HepG2 (cell line): ENCODE measurements around the gene ASAP2. TPM values are rescaled to one million over a fixed set of nuclear protein-coding genes. Genes with fewer than 3 reads are reported as not detected.

Source experiments
- ATAC-seq: fragments of 200-7000 bp; cut with Tn5 transposase; 3 replicates; pipeline ENCODE4 v1.9.1; 2020; ENCODE audit warnings: mild to moderate bottlenecking, moderate library complexity
- BruUV-seq: library from RNA; stranded (reverse); fragments of 400-500 nt; replicated peaks from 2 replicates; lab custom pipeline; 2021; lab: Mats Ljungman, UMichigan
- CTCF ChIA-PET: fragments of 300-600 bp; formaldehyde crosslinking; extraction: SDS; loops from one replicate; lab custom pipeline; 2021; ENCODE audit warnings: low total read pairs, inconsistent platforms, low intra/inter-chr PET ratio; lab: Yijun Ruan, JAX
- POLR2A ChIA-PET: fragments of 350-600 bp; sonication (Branson Sonifier 250); formaldehyde crosslinking; loops from one replicate; lab custom pipeline; 2020; ENCODE audit warnings: antibody characterized with exemption, inconsistent platforms; lab: Yijun Ruan, JAX
- DNase-seq: peaks from one replicate; pipeline ENCODE4 v3.0.0-alpha.2; 2015; ENCODE audit warnings: low spot score
- FAIRE-seq: peaks from 3 replicates; lab custom pipeline; 2011; peaks lifted over from hg19 to GRCh38; lab: Jason Lieb, UNC
- H2AFZ ChIP-seq: one replicate; pipeline ENCODE4 v1.6.1; 2011; ENCODE audit warnings: low read length, inconsistent platforms
- H3K27ac ChIP-seq: fragments of 300-600 bp; 3 replicates; pipeline ENCODE4 v1.8.0; 2011; ENCODE audit warnings: mixed run types, mild to moderate bottlenecking, mixed read lengths, low read length, inconsistent platforms; ENCODE audit not compliant: insufficient read depth; ENCODE audit errors: extremely low read length
- H3K27me3 ChIP-seq, 2 experiments: fragments of 200-600 bp in 1 of 2; 2 replicates in 1 of 2; 3 replicates in 1 of 2; pipeline versions ENCODE4 v1.6.0 to v1.8.0; 2011; ENCODE audit warnings: low read length in 2 of 2, mild to moderate bottlenecking in 2 of 2, moderate library complexity in 2 of 2, inconsistent platforms in 1 of 2; ENCODE audit not compliant: insufficient read depth in 2 of 2, control insufficient read depth in 1 of 2
- H3K36me3 ChIP-seq, 2 experiments: fragments of 200-600 bp in 1 of 2; replicated peaks in 1 of 2; 2 replicates in 1 of 2; 3 replicates in 1 of 2; pipeline versions ENCODE4 v1.5.1 to v1.8.0; 2011; ENCODE audit warnings: low read length in 2 of 2, inconsistent platforms in 1 of 2; ENCODE audit not compliant: insufficient read depth in 2 of 2, control insufficient read depth in 1 of 2
- H3K4me1 ChIP-seq: 2 replicates; pipeline ENCODE4 v1.5.1; 2012; ENCODE audit warnings: low read length, inconsistent platforms; ENCODE audit not compliant: insufficient read depth
- H3K4me2 ChIP-seq: 2 replicates; pipeline ENCODE4 v1.6.0; 2011; ENCODE audit warnings: low read depth, low read length, inconsistent platforms
- H3K4me3 ChIP-seq, 3 experiments: fragments of 200-600 bp in 1 of 3; sonication (generic), shearing (Covaris generic) in 1 of 3; replicated peaks in 1 of 3; 2 replicates each; pipeline ENCODE4 v1.5.1; 2011 to 2016; ENCODE audit warnings: low read length in 3 of 3, inconsistent platforms in 2 of 3, low read depth in 2 of 3, mild to moderate bottlenecking in 2 of 3, control low read depth in 1 of 3, mixed read lengths in 1 of 3; ENCODE audit not compliant: insufficient read depth in 1 of 3
- H3K79me2 ChIP-seq: one replicate; pipeline ENCODE4 v1.6.1; 2011; ENCODE audit warnings: low read length, inconsistent platforms; ENCODE audit not compliant: insufficient read depth
- H3K9ac ChIP-seq: 2 replicates; pipeline ENCODE4 v1.6.0; 2011; ENCODE audit warnings: mild to moderate bottlenecking, low read depth, low read length, inconsistent platforms; ENCODE audit not compliant: insufficient read depth
- H3K9me3 ChIP-seq: 2 replicates; pipeline ENCODE4 v1.5.1; 2012; ENCODE audit warnings: mild to moderate bottlenecking, low read length
- H4K20me1 ChIP-seq: 2 replicates; pipeline ENCODE4 v1.6.0; 2011; ENCODE audit warnings: inconsistent platforms, mild to moderate bottlenecking, low read length, moderate library complexity; ENCODE audit not compliant: insufficient read depth
- ELK4 ChIP-seq: sonication (generic); formaldehyde crosslinking; IDR thresholded peaks from 2 replicates; pipeline ENCODE4 v1.9.0; 2021; ENCODE audit warnings: missing genetic modification reagents, borderline replicate concordance
- GABPA ChIP-seq, 2 experiments: IDR thresholded peaks; 2 replicates each; pipeline ENCODE4 v1.6.1; 2011 to 2016; ENCODE audit warnings: low read depth in 2 of 2, low read length in 1 of 2, missing biosample characterization in 1 of 2, missing genetic modification characterization in 1 of 2
- HOXA7 ChIP-seq: sonication (generic); formaldehyde crosslinking; IDR thresholded peaks from 2 replicates; pipeline ENCODE4 v1.8.1; 2022; ENCODE audit warnings: mild to moderate bottlenecking, missing genetic modification reagents, moderate library complexity
- JDP2 ChIP-seq: sonication (generic); formaldehyde crosslinking; IDR thresholded peaks from 2 replicates; pipeline ENCODE4 v1.8.1; 2022; ENCODE audit warnings: missing genetic modification reagents, borderline replicate concordance
- KAT8 ChIP-seq: IDR thresholded peaks from 2 replicates; pipeline ENCODE4 v1.6.1; 2016; ENCODE audit warnings: missing genetic modification reagents, missing compliant biosample characterization
- LRRFIP1 ChIP-seq: sonication (generic); formaldehyde crosslinking; conservative IDR thresholded peaks from 2 replicates; pipeline ENCODE4 v1.4.0; 2020; ENCODE audit warnings: missing genetic modification reagents
- MAFG ChIP-seq: sonication (generic); formaldehyde crosslinking; IDR thresholded peaks from 2 replicates; pipeline ENCODE4 v1.5.1; 2020; ENCODE audit warnings: mild to moderate bottlenecking, missing genetic modification reagents
- NFE2L2 ChIP-seq: fragments of 150-350 bp; IDR thresholded peaks from 2 replicates; pipeline ENCODE4 v1.6.1; 2014; ENCODE audit warnings: low read length
- SOX6 ChIP-seq, 2 experiments: fragments of 450-650 bp in 1 of 2; sonication (generic) in 1 of 2; formaldehyde crosslinking in 1 of 2; IDR thresholded peaks; 2 replicates each; pipeline versions ENCODE4 v1.4.0 to v1.6.1; 2017 to 2020; ENCODE audit warnings: antibody characterized with exemption in 1 of 2, mild to moderate bottlenecking in 1 of 2, missing genetic modification reagents in 1 of 2
- STAT6 ChIP-seq: sonication (generic); formaldehyde crosslinking; IDR thresholded peaks from 2 replicates; pipeline ENCODE4 v1.4.0; 2020; ENCODE audit warnings: missing genetic modification reagents, mild to moderate bottlenecking, borderline replicate concordance
- ZFX ChIP-seq: sonication (generic); formaldehyde crosslinking; IDR thresholded peaks from 2 replicates; pipeline ENCODE4 v1.4.0; 2020; ENCODE audit warnings: mild to moderate bottlenecking, low read depth, missing genetic modification reagents, moderate library complexity
- ZNF235 ChIP-seq: sonication (generic); formaldehyde crosslinking; IDR thresholded peaks from 2 replicates; pipeline ENCODE4 v1.8.1; 2023; ENCODE audit warnings: mild to moderate bottlenecking, missing genetic modification reagents, borderline replicate concordance
- ZNF703 ChIP-seq: sonication (generic); formaldehyde crosslinking; IDR thresholded peaks from 2 replicates; pipeline ENCODE4 v1.5.1; 2020; ENCODE audit warnings: missing genetic modification reagents, mild to moderate bottlenecking, moderate library complexity, borderline replicate concordance
- ZNF737 ChIP-seq: sonication (generic); formaldehyde crosslinking; IDR thresholded peaks from 2 replicates; pipeline ENCODE4 v1.5.0; 2020; ENCODE audit warnings: missing genetic modification reagents, mild to moderate bottlenecking, borderline replicate concordance
- ZSCAN12 ChIP-seq: sonication (generic); formaldehyde crosslinking; IDR thresholded peaks from 2 replicates; pipeline ENCODE4 v1.9.0; 2021; ENCODE audit warnings: mild to moderate bottlenecking, missing genetic modification reagents
- WGBS: methylation state at CpG from one replicate; pipeline ENCODE4 v1.1.6; 2017; ENCODE audit warnings: low lambda C conversion rate; 5-methylcytosine and 5-hydroxymethylcytosine counted together
- in situ Hi-C: cut with HindIII; loops from 2 replicates; pipeline ENCODE4 v1.10.0; 2017; ENCODE audit warnings: low pct_unique_long_range_greater_than_20kb; ENCODE audit not compliant: extremely low pct_ligation_motif_present
- intact Hi-C: fragments of 100-400 bp; cut with micrococcal nuclease; formaldehyde crosslinking; loops from one replicate; pipeline ENCODE4 v1.10.0; 2022; ENCODE audit not compliant: unreplicated experiment
- polyA plus RNA-seq, 8 experiments: library from polyadenylated mRNA; depleted of rRNA in 3 of 8; stranded (reverse) in 7 of 8; unstranded in 1 of 8; fragments of >200 nt; fragmentation: Illumina TruSeq in 4 of 8; extraction: Trizol in 4 of 8; gene quantifications; 2 replicates each; pipeline versions ENCODE4 v1.2.1 to v1.2.3, GENCODE V29; 2011 to 2016; ENCODE audit warnings: low read depth in 4 of 8, missing spikeins in 1 of 8, mixed read lengths in 1 of 8; ENCODE audit not compliant: insufficient read depth in 1 of 8
- total RNA-seq, 5 experiments: library from RNA; depleted of rRNA; stranded (reverse); fragments of >200 nt; fragmentation: Illumina TruSeq; extraction: Trizol; gene quantifications; 2 replicates each; pipeline ENCODE4 v1.2.3, GENCODE V29; 2016; ENCODE audit warnings: low read depth in 1 of 5

The ASAP2 gene
- total and polyA plus RNA-seq, 2 of the 13 experiments (the other 11 are each of a cell fraction or from before 2014, with no cell fraction given) = 7.3 to 22.3 TPM

GRCh38 chr2:9167718-9168657, 38.6 kb upstream of the ASAP2 start:
- intact Hi-C loops = loop anchor here (5.0 kb wide), 1 partner anchor 34 kb away; no protein-coding TSS in a partner anchor
- peaks cover 56% of the 10 kb centered on the region for H3K4me1 ChIP-seq
- H2AFZ ChIP-seq = no peak overlapping the region
- H3K4me2 ChIP-seq = peak overlapping the region; percentile 74
- ChIA-PET POLR2A (interaction anchor here (0.9 to 4.3 kb wide), 9 partner anchors 9 to 255 kb away, joined by 3 to 37 read pairs (median 7); partner anchors contain the start of genes CPSF3 and ITGB1BP1), CTCF (no interaction called here)
- 3% methylated on average over 13 of the region's 13 CpGs for WGBS
- peak overlapping the region in 2 of 3 experiments; percentile 3 to 51; a peak in 2 of 6 replicates for H3K4me3 ChIP-seq
- in situ Hi-C loops = loop anchor here (5.0 kb wide), 1 partner anchor 39 kb away; the partner anchor contains the start of gene ASAP2
- DNase-seq (peak; percentile 96), ATAC-seq (peak; percentile 99), FAIRE-seq (peak; percentile 99)
- H3K9me3 ChIP-seq = no peaks in the 10 kb centered on the region
- peak overlapping the region; percentile 12; the same call in 1 of the 2 replicates for H3K9ac ChIP-seq
- peak overlapping the region; percentile 11 for H3K27ac ChIP-seq
- no peaks in the 10 kb centered on the region for H4K20me1 ChIP-seq
- no TSS peak for BruUV-seq
- no peaks in the 10 kb centered on the region for H3K36me3 ChIP-seq
- H3K27me3 ChIP-seq = peaks cover 0 to 21% of the 10 kb centered on the region in 2 experiments; a peak in 2 of 5 replicates
- no peaks in the 10 kb centered on the region for H3K79me2 ChIP-seq
- TF ChIP-seq ELK4 (CRISPR knock-in tag) = no peak
- TF ChIP-seq ZFX (CRISPR knock-in tag) = peak; percentile 35; the same call in 1 of the 2 replicates
- no peak for TF ChIP-seq JDP2 (CRISPR knock-in tag)
- TF ChIP-seq MAFG = no peak
- 0 out of 2 replicates have a peak, but pooled peaks have one; percentile 44 for TF ChIP-seq STAT6 (CRISPR knock-in tag)
- no peak for TF ChIP-seq HOXA7 (CRISPR knock-in tag)
- TF ChIP-seq ZNF737 = no peak
- TF ChIP-seq ZNF703 (CRISPR knock-in tag) = no peak
- no peak for TF ChIP-seq ZSCAN12 (CRISPR knock-in tag)
- TF ChIP-seq NFE2L2 = no peak
- no peak for TF ChIP-seq LRRFIP1 (CRISPR knock-in tag)
- TF ChIP-seq ZNF235 (CRISPR knock-in tag) = no peak
- TF ChIP-seq KAT8 = peak; percentile 61
- TF ChIP-seq SOX6 (IDR thresholded peaks at IDR 0.05) = no peak
- TF ChIP-seq SOX6 (CRISPR knock-in tag; IDR thresholded peaks at IDR 0.05) = peak; percentile 85
- no peak for TF ChIP-seq GABPA (IDR thresholded peaks at IDR 0.05; ENCODE audit: low read depth, low read length)
- TF ChIP-seq GABPA (CRISPR knock-in tag; IDR thresholded peaks at IDR 0.05; ENCODE audit: low read depth) = no peak
